ENCODE data around the gene OXNAD1. TPM values are rescaled to one million over a fixed set of nuclear protein-coding genes. Genes with fewer than 3 reads are reported as not detected.

OXNAD1 gene
- total and polyA plus RNA-seq, 4 experiments from 2014 or later: 61.7 to 84.7 (median 73.2) TPM

DNA sequence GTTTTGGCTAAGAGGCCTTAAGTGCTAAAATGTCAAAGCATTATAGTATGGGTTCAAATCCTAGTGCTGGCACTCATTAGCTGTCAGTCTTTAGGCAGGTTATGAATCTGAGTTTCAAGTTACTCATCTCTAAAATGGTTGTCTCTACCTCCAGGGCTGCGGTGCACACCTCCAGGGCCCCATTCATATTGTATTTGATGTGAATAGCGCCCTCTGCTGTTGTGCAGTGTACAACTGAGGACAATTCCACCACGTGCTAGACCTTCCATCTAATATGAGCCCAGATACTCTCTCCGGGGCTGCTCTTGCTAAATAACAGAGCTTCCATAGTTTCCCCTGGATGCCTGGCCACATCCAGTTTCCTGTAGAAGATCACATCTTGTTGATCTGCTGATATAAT, 54.3 kb downstream of the OXNAD1 start:
- no peaks in the 10 kb centered on the region for H3K9me3 ChIP-seq (ENCODE audit: control insufficient read depth in 1 of 2, low read length in 2 of 2)
- peaks cover 73% of the 10 kb centered on the region for H3K36me3 ChIP-seq (ENCODE audit: insufficient read depth, low read length)
- peaks cover 55 to 91% of the 10 kb centered on the region in 2 donors for H3K36me3 Mint-ChIP-seq
- H3K27ac ChIP-seq (ENCODE audit: low read depth, low read length): peak overlapping the region; percentile 31
- peaks cover 53 to 79% (median 63%) of the 10 kb centered on the region in 4 donors for H3K4me1 Mint-ChIP-seq
- H3K27me3 Mint-ChIP-seq: no peaks in the 10 kb centered on the region
- H3K4me3 Mint-ChIP-seq: peak overlapping the region in 6 of 8 donors; percentile 17 to 80 (median 36)
- peak; percentile 79 to 89 (median 81) for DNase-seq
- POLR2A ChIA-PET (ENCODE audit: partially characterized antibody): interaction anchor here (0.9 to 14.2 kb wide), 9 partner anchors 8 to 54 kb away, joined by 3 to 361 read pairs (median 9); partner anchors contain the start of genes DPH3 and OXNAD1
- CTCF ChIA-PET (ENCODE audit: partially characterized antibody): interaction anchor here (0.7 to 16.2 kb wide), 19 partner anchors 9 to 231 kb away, joined by 3 to 488 read pairs (median 7); partner anchors contain the start of genes DPH3 and OXNAD1
- peak overlapping the region; percentile 87 to 95 (median 93) for H3K27ac Mint-ChIP-seq
- no peaks in the 10 kb centered on the region for H3K9me3 Mint-ChIP-seq
- peaks cover 61% of the 10 kb centered on the region for H3K4me1 ChIP-seq (ENCODE audit: insufficient read depth, low read length)
- H3K4me3 ChIP-seq (ENCODE audit: low read length in 2 of 2): no peak overlapping the region
- H3K27me3 ChIP-seq (ENCODE audit: insufficient read depth, low read length): no peaks in the 10 kb centered on the region
- intact Hi-C loops (cut with micrococcal nuclease): loop anchor here (1.0 kb wide), 5 partner anchors 10 to 231 kb away; no protein-coding TSS in a partner anchor

- intact Hi-C loops (cut with micrococcal nuclease): loop anchor here (1.0 kb wide), 5 partner anchors 10 to 231 kb away; no protein-coding TSS in a partner anchor
- no peaks in the 10 kb centered on the region for H3K9me3 Mint-ChIP-seq
- ChIA-PET CTCF (ENCODE audit: partially characterized antibody) (interaction anchor here (0.7 to 16.2 kb wide), 19 partner anchors 9 to 230 kb away, joined by 3 to 488 read pairs (median 6); partner anchors contain the start of genes DPH3 and OXNAD1), POLR2A (ENCODE audit: partially characterized antibody) (interaction anchor here (0.9 to 14.2 kb wide), 9 partner anchors 8 to 54 kb away, joined by 3 to 361 read pairs (median 9); partner anchors contain the start of genes DPH3 and OXNAD1)
- Histone ChIP-seq H3K9me3 (ENCODE audit: control insufficient read depth in 1 of 2, low read length in 2 of 2) (no peaks in the 10 kb centered on the region), H3K36me3 (ENCODE audit: insufficient read depth, low read length) (peaks cover 74% of the 10 kb centered on the region), H3K4me3 (ENCODE audit: low read length in 2 of 2) (no peak overlapping the region), H3K4me1 (ENCODE audit: insufficient read depth, low read length) (peaks cover 57% of the 10 kb centered on the region), H3K27me3 (ENCODE audit: insufficient read depth, low read length) (no peaks in the 10 kb centered on the region), H3K27ac (ENCODE audit: low read depth, low read length) (peak overlapping the region; percentile 31)
- H3K4me3 Mint-ChIP-seq: peak overlapping the region in 4 of 8 donors; percentile 17 to 80 (median 26)
- H3K27me3 Mint-ChIP-seq: no peaks in the 10 kb centered on the region
- peaks cover 54 to 90% of the 10 kb centered on the region in 2 donors for H3K36me3 Mint-ChIP-seq
- no peak for DNase-seq
- peaks cover 48 to 79% (median 59%) of the 10 kb centered on the region in 4 donors for H3K4me1 Mint-ChIP-seq
- peak overlapping the region; percentile 87 to 95 (median 93) for H3K27ac Mint-ChIP-seq
Measured at GRCh38 chr3:16319723-16320122, 54.7 kb downstream of the OXNAD1 start.

GRCh38 chr3:16320711-16321110, 55.7 kb downstream of the OXNAD1 start:
- Mint-ChIP-seq H3K27me3 (no peaks in the 10 kb centered on the region), H3K36me3 (peaks cover 57 to 85% of the 10 kb centered on the region in 2 donors), H3K4me1 (peaks cover 42 to 74% (median 54%) of the 10 kb centered on the region in 4 donors), H3K27ac (peak overlapping the region; percentile 61 to 95 (median 89)), H3K9me3 (no peaks in the 10 kb centered on the region), H3K4me3 (peak overlapping the region in 2 of 8 donors; percentile 14 to 31)
- POLR2A ChIA-PET (ENCODE audit: partially characterized antibody): interaction anchor here (0.6 to 14.2 kb wide), 7 partner anchors 9 to 53 kb away, joined by 3 to 361 read pairs (median 9); no protein-coding TSS in a partner anchor
- intact Hi-C loops (cut with micrococcal nuclease): no loop called here
- Histone ChIP-seq H3K4me1 (ENCODE audit: insufficient read depth, low read length) (peaks cover 47% of the 10 kb centered on the region), H3K27me3 (ENCODE audit: insufficient read depth, low read length) (no peaks in the 10 kb centered on the region), H3K36me3 (ENCODE audit: insufficient read depth, low read length) (peaks cover 79% of the 10 kb centered on the region), H3K27ac (ENCODE audit: low read depth, low read length) (peak overlapping the region; percentile 9), H3K4me3 (ENCODE audit: low read length in 2 of 2) (no peak overlapping the region), H3K9me3 (ENCODE audit: control insufficient read depth in 1 of 2, low read length in 2 of 2) (no peaks in the 10 kb centered on the region)
- no peak for DNase-seq
- CTCF ChIA-PET (ENCODE audit: partially characterized antibody): interaction anchor here (0.9 to 16.2 kb wide), 12 partner anchors 8 to 229 kb away, joined by 3 to 488 read pairs (median 7); partner anchors contain the start of genes DPH3 and OXNAD1

DNA sequence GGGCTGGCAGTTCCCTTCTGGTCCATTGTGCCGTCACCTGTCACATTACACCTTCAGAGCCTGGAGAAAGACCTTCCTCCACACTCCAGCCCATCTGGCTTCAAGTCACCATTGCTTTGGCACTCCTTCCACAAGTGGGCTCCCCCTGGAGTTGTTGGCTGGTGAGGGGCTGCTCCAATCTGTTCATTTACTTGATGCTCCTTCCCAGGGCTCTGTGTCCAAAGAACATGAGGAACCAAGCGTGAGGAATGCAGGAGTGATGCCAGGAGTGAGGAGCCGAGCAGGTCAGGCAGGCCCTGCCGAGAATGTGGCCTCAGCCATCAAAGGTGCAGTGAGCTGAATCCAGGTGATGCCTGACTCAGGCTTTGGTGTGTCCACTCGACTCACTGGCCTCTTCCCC, 57.2 kb downstream of the OXNAD1 start:
- peaks cover 32% of the 10 kb centered on the region for H3K4me1 ChIP-seq (ENCODE audit: insufficient read depth, low read length)
- Mint-ChIP-seq H3K4me1 (peaks cover 28 to 59% (median 42%) of the 10 kb centered on the region in 4 donors), H3K27ac (peak overlapping the region in 4 of 7 donors; percentile 22 to 89 (median 60)), H3K27me3 (no peaks in the 10 kb centered on the region), H3K9me3 (no peaks in the 10 kb centered on the region), H3K36me3 (peaks cover 56 to 85% of the 10 kb centered on the region in 2 donors), H3K4me3 (no peak overlapping the region)
- peaks cover 79% of the 10 kb centered on the region for H3K36me3 ChIP-seq (ENCODE audit: insufficient read depth, low read length)
- H3K27ac ChIP-seq (ENCODE audit: low read depth, low read length): no peak overlapping the region
- intact Hi-C loops (cut with micrococcal nuclease): no loop called here
- H3K4me3 ChIP-seq (ENCODE audit: low read length in 2 of 2): no peak overlapping the region
- no peaks in the 10 kb centered on the region for H3K9me3 ChIP-seq (ENCODE audit: control insufficient read depth in 1 of 2, low read length in 2 of 2)
- DNase-seq: no peak
- CTCF ChIA-PET (ENCODE audit: partially characterized antibody): interaction anchor here (11.2 to 16.2 kb wide), 3 partner anchors 18 to 54 kb away, joined by 132 to 488 read pairs (median 169); partner anchors contain the start of genes DPH3 and OXNAD1
- POLR2A ChIA-PET (ENCODE audit: partially characterized antibody): interaction anchor here (1.3 to 14.2 kb wide), 7 partner anchors 10 to 57 kb away, joined by 3 to 361 read pairs (median 7); partner anchors contain the start of genes DPH3 and OXNAD1
- no peaks in the 10 kb centered on the region for H3K27me3 ChIP-seq (ENCODE audit: insufficient read depth, low read length)

GRCh38 chr3:16323737-16324136, 58.7 kb downstream of the OXNAD1 start:
- ChIA-PET POLR2A (ENCODE audit: partially characterized antibody) (interaction anchor here (1.0 to 14.2 kb wide), 8 partner anchors 9 to 59 kb away, joined by 3 to 361 read pairs (median 4); partner anchors contain the start of genes DPH3 and OXNAD1), CTCF (ENCODE audit: partially characterized antibody) (interaction anchor here (0.7 to 16.2 kb wide), 6 partner anchors 9 to 182 kb away, joined by 3 to 488 read pairs (median 4); partner anchors contain the start of genes DPH3 and OXNAD1)
- no peak for DNase-seq
- Histone ChIP-seq H3K36me3 (ENCODE audit: insufficient read depth, low read length) (peaks cover 81% of the 10 kb centered on the region), H3K27me3 (ENCODE audit: insufficient read depth, low read length) (no peaks in the 10 kb centered on the region), H3K4me3 (ENCODE audit: low read length in 2 of 2) (no peak overlapping the region), H3K9me3 (ENCODE audit: control insufficient read depth in 1 of 2, low read length in 2 of 2) (no peaks in the 10 kb centered on the region), H3K4me1 (ENCODE audit: insufficient read depth, low read length) (peaks cover 17% of the 10 kb centered on the region), H3K27ac (ENCODE audit: low read depth, low read length) (no peak overlapping the region)
- Mint-ChIP-seq H3K27ac (peak overlapping the region in 5 of 7 donors; percentile 8 to 77 (median 30)), H3K9me3 (no peaks in the 10 kb centered on the region), H3K4me3 (peak overlapping the region in 1 of 8 donors; percentile 48), H3K27me3 (no peaks in the 10 kb centered on the region), H3K4me1 (peaks cover 16 to 44% (median 28%) of the 10 kb centered on the region in 4 donors), H3K36me3 (peaks cover 61 to 83% of the 10 kb centered on the region in 2 donors)
- intact Hi-C loops (cut with micrococcal nuclease): no loop called here

DNA sequence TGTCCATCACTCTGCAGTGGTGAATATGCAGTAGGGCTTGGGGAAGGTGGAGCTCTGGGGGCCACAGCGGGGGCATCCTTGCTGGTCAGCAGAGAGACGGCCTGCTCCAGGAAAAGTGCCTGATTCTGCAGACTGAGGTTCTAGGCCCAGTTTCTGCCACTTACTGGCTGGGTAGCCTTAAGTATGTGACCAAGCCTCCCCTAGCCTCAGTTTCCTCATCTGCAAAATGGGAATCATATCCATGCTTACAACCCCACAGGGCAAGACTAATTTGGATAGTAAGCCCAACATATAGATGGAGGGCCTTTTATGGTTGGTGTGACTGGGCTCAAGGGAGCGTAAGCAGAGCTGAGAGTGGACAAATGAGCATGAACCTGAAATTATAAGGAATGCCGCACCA, 60.8 kb downstream of the OXNAD1 start:
- ChIA-PET POLR2A (ENCODE audit: partially characterized antibody) (interaction anchor here (1.6 to 2.0 kb wide), 2 partner anchors 25 to 38 kb away, joined by 6 to 7 read pairs; no protein-coding TSS in a partner anchor), CTCF (ENCODE audit: partially characterized antibody) (interaction anchor here (16.2 kb wide), 1 partner anchor 33 kb away, joined by 488 read pairs; no protein-coding TSS in a partner anchor)
- H3K27ac ChIP-seq (ENCODE audit: low read depth, low read length): no peak overlapping the region
- DNase-seq: no peak
- intact Hi-C loops (cut with micrococcal nuclease): no loop called here
- Mint-ChIP-seq H3K27ac (peak overlapping the region in 5 of 7 donors; percentile 10 to 75 (median 12)), H3K4me3 (no peak overlapping the region), H3K36me3 (peaks cover 67 to 85% of the 10 kb centered on the region in 2 donors), H3K9me3 (peaks cover 0 to 7% (median 0%) of the 10 kb centered on the region in 8 donors), H3K4me1 (peaks cover 5 to 31% (median 11%) of the 10 kb centered on the region in 4 donors), H3K27me3 (no peaks in the 10 kb centered on the region)
- H3K27me3 ChIP-seq (ENCODE audit: insufficient read depth, low read length): no peaks in the 10 kb centered on the region
- H3K36me3 ChIP-seq (ENCODE audit: insufficient read depth, low read length): peaks cover 81% of the 10 kb centered on the region
- H3K4me1 ChIP-seq (ENCODE audit: insufficient read depth, low read length): no peaks in the 10 kb centered on the region
- H3K4me3 ChIP-seq (ENCODE audit: low read length in 2 of 2): no peak overlapping the region
- no peaks in the 10 kb centered on the region for H3K9me3 ChIP-seq (ENCODE audit: control insufficient read depth in 1 of 2, low read length in 2 of 2)
